Measurements from ENCODE around the gene CYREN. TPM values are rescaled to one million over a fixed set of nuclear protein-coding genes. Genes with fewer than 3 reads are reported as not detected.

The CYREN gene
- total and polyA plus RNA-seq, 9 of the 15 experiments (the other 6 are each of a cell fraction or from before 2014, with no cell fraction given): 13.9 to 108 (median 88.8) TPM

DNA sequence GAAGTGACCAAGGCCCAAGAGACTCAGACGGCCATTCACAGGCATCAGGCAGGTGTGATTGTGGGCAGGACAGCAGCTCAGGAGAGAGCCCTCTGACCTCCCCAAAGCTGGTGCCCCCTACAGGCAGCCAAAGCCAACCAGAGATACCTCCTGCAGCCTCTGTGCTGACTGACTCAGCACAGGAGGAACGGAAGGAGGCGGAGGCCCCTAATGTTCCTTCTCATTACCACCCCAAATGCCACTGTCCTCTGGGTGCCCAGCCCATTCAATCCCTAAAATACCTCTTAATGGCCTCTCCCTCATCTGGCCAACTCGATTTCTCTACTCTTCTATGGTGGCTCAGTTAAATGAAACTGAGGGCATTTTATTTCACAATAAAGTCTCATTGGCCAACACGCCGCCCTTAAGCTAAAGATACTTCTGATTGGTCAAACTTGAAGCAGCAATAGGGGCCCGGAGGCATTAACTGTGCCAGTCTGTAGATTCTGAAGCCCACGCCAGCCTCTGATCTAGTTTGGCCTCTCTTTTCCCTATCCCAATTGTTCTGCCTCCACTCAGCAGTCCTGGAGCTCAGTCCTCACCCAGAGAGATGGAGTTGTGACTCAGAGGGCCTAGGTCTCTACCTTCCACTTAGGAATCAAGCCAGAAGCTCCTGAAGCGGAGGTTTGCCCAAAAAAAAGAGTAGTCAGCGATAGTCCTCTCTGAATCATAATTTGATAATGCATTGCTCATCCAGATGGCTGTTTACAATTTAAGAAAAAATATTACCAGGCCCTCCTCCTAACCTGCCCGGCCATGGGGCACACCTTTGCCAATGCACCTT is 1.2 kb downstream of the CYREN start (continued):
- TF ChIP-seq MCM5 (IDR thresholded peaks at IDR 0.05; ENCODE audit: low read depth) (no peak), ZNF644 (tag; IDR thresholded peaks at IDR 0.05; ENCODE audit: low read depth) (no peak), IFI16 (CRISPR knock-in tag; IDR thresholded peaks at IDR 0.05) (no peak), SIRT6 (IDR thresholded peaks at IDR 0.05; ENCODE audit: low read depth, low read length) (no peak), KDM5B (IDR thresholded peaks at IDR 0.05; ENCODE audit: insufficient replicate concordance, low read depth, low read length) (no peak), HOMEZ (CRISPR knock-in tag; IDR thresholded peaks at IDR 0.05) (no peak), RAD21 (CRISPR knock-in tag; conservative IDR thresholded peaks at IDR 0.05 in 1 of 2, IDR thresholded peaks at IDR 0.05 in 1 of 2) (peak in 1 of 2 experiments; percentile 71; a peak in 3 of 4 replicates), PML (IDR thresholded peaks at IDR 0.05; ENCODE audit: low read length) (no peak; the same call in 1 of the 2 replicates), PRPF4 (IDR thresholded peaks at IDR 0.05; ENCODE audit: insufficient read depth, low read depth, low read length, poor library complexity, severe bottlenecking) (no peak), ZNF639 (CRISPR knock-in tag; conservative IDR thresholded peaks at IDR 0.05 in 1 of 2, IDR thresholded peaks at IDR 0.05 in 1 of 2) (no peak), TARDBP (IDR thresholded peaks at IDR 0.05) (no peak), KLF1 (tag; IDR thresholded peaks at IDR 0.05) (no peak), E2F6 (IDR thresholded peaks at IDR 0.05; ENCODE audit: borderline replicate concordance in 1 of 2, extremely low read depth in 1 of 2, insufficient read depth in 1 of 2, insufficient read length in 1 of 2, low read depth in 1 of 2, low read length in 1 of 2, poor library complexity in 1 of 2, severe bottlenecking in 1 of 2) (no peak), TBP (optimal IDR thresholded peaks at IDR 0.05; ENCODE audit: low read depth, low read length) (no peak), ZBTB7A (IDR thresholded peaks at IDR 0.05; ENCODE audit: borderline replicate concordance, control insufficient read depth, low read depth, low read length) (peak; percentile 28; the same call in 1 of the 2 replicates)
